HEK293 (cell line): Measurements from ENCODE around the gene ENO3.

Experiments
- CTCF ChIP-seq: fragments of 450-650 bp; formaldehyde crosslinking; IDR thresholded peaks from 2 replicates; pipeline ENCODE4 v1.5.1; 2016; ENCODE audit warnings: missing biosample characterization, missing genetic modification characterization
- ZNF433 ChIP-seq: fragments of 450-650 bp; formaldehyde crosslinking; IDR thresholded peaks from 2 replicates; pipeline ENCODE4 v1.5.1; 2016; ENCODE audit warnings: missing biosample characterization, missing genetic modification characterization, low read depth
- TF ChIP-seq, protein P1 (sequence below): fragments of 450-650 bp; formaldehyde crosslinking; IDR thresholded peaks from 2 replicates; pipeline ENCODE4 v1.5.1; 2016; ENCODE audit warnings: missing biosample characterization, missing genetic modification characterization

DNA sequence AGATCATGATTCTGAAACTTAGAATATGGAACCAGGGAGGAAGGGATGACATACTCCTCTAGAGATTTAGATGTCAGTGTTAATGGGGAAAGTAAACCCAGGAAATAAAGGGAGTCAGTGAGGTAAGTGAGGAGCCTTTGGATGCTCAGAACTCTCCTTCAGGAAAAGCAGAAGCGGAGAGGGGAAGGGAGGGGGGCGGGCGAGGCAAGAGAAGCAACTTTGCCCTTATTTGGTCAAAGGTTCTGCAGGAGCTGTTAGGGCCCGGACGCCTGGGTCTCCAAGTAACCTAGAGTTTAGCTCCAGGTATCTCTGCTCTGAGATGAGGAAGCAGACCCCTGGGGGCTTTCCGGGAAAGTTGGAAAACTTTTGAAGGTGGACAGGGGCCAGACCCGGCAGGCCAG, 3.9 kb upstream of the ENO3 start:
- TF ChIP-seq CTCF (tag by site-specific recombination) (no peak), ZNF433 (tag by site-specific recombination) (no peak)
- TF ChIP-seq, protein P1, sequence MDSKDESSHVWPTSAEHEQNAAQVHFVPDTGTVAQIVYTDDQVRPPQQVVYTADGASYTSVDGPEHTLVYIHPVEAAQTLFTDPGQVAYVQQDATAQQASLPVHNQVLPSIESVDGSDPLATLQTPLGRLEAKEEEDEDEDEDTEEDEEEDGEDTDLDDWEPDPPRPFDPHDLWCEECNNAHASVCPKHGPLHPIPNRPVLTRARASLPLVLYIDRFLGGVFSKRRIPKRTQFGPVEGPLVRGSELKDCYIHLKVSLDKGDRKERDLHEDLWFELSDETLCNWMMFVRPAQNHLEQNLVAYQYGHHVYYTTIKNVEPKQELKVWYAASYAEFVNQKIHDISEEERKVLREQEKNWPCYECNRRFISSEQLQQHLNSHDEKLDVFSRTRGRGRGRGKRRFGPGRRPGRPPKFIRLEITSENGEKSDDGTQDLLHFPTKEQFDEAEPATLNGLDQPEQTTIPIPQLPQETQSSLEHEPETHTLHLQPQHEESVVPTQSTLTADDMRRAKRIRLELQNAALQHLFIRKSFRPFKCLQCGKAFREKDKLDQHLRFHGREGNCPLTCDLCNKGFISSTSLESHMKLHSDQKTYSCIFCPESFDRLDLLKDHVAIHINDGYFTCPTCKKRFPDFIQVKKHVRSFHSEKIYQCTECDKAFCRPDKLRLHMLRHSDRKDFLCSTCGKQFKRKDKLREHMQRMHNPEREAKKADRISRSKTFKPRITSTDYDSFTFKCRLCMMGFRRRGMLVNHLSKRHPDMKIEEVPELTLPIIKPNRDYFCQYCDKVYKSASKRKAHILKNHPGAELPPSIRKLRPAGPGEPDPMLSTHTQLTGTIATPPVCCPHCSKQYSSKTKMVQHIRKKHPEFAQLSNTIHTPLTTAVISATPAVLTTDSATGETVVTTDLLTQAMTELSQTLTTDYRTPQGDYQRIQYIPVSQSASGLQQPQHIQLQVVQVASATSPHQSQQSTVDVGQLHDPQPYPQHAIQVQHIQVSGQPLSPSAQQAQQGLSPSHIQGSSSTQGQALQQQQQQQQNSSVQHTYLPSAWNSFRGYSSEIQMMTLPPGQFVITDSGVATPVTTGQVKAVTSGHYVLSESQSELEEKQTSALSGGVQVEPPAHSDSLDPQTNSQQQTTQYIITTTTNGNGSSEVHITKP, result no peak
